ENCODE data around the gene KARS1.

GRCh38 chr16:75593825-75594820 is 53.3 kb downstream of the KARS1 start:
- no peak for TF ChIP-seq EP300 (IDR thresholded peaks at IDR 0.05)
- no peak for TF ChIP-seq POLR2AphosphoS5 (IDR thresholded peaks at IDR 0.05)
- no peak for TF ChIP-seq CTCF (IDR thresholded peaks at IDR 0.05)

All from gastroesophageal sphincter (tissue), 3 donors.